HG02884 (cell line): ENCODE data around the gene PAQR7.
A peak's percentile ranks its signal among the peaks of the same experiment; 100 is the strongest.

Source experiments
- ATAC-seq: cut with Tn5 transposase; IDR thresholded peaks from one replicate; pipeline ENCODE4 v1.9.1; 2021; ENCODE audit warnings: mild to moderate bottlenecking, moderate library complexity; ENCODE audit not compliant: unreplicated experiment

The PAQR7 gene

GRCh38 chr1:25875154-25875855 lies at the start of gene PAQR7:
PAQR7 (minus strand) TSS chr1:25875708; CDS start chr1:25863839, 11,869 bp downstream.
- peak; percentile 48 for ATAC-seq

- no peak for ATAC-seq
Observed at GRCh38 chr1:25924454-25924853, 48.9 kb upstream of the PAQR7 start.

GRCh38 chr1:25922971-25923552 lies 47.6 kb upstream of the PAQR7 start:
- ATAC-seq, result no peak

GRCh38 chr1:25922056-25922970 lies 46.8 kb upstream of the PAQR7 start:
- no peak for ATAC-seq

GRCh38 chr1:25918615-25919014 lies 43.1 kb upstream of the PAQR7 start:
- no peak for ATAC-seq

GRCh38 chr1:25917996-25918395 lies 42.5 kb upstream of the PAQR7 start:
- ATAC-seq, result no peak

GRCh38 chr1:25916460-25916859 lies 41.0 kb upstream of the PAQR7 start:
- no peak for ATAC-seq

GRCh38 chr1:25914074-25914995 lies 38.8 kb upstream of the PAQR7 start:
- ATAC-seq, result no peak

GRCh38 chr1:25913206-25913605 lies 37.7 kb upstream of the PAQR7 start:
- no peak for ATAC-seq

GRCh38 chr1:25912076-25912831 lies 36.7 kb upstream of the PAQR7 start:
- no peak for ATAC-seq

GRCh38 chr1:25911162-25911561 lies 35.7 kb upstream of the PAQR7 start:
- ATAC-seq, result no peak

GRCh38 chr1:25909040-25909439 lies 33.5 kb upstream of the PAQR7 start:
- no peak for ATAC-seq

GRCh38 chr1:25908161-25908560 lies 32.7 kb upstream of the PAQR7 start:
- ATAC-seq, result no peak

GRCh38 chr1:25907601-25908000 lies 32.1 kb upstream of the PAQR7 start:
- ATAC-seq, result no peak

GRCh38 chr1:25906644-25907300 lies 31.3 kb upstream of the PAQR7 start:
- no peak for ATAC-seq

- ATAC-seq, result peak; percentile 58
Observed at GRCh38 chr1:25905680-25906643, 30.5 kb upstream of the PAQR7 start, which contains the start of gene STMN1. STMN1 (minus strand) TSS chr1:25906419; CDS start chr1:25904676, 1,743 bp downstream.

GRCh38 chr1:25904943-25905679 lies 29.6 kb upstream of the PAQR7 start:
- peak; percentile 53 for ATAC-seq
